HepG2 (cell line): Measurements from ENCODE around the gene SLC35A3.

Experiments used
- CEBPG ChIP-seq: IDR thresholded peaks from 2 replicates; pipeline ENCODE4 v1.6.1; 2016
- CHD2 ChIP-seq: IDR thresholded peaks from 2 replicates; pipeline ENCODE4 v1.6.1; 2011; ENCODE audit warnings: low read depth, low read length, improper control_type of control experiment
- KAT7 ChIP-seq: IDR thresholded peaks from 2 replicates; pipeline ENCODE4 v1.6.1; 2018; ENCODE audit warnings: borderline replicate concordance, missing compliant biosample characterization
- MTF2 ChIP-seq: sonication (generic); formaldehyde crosslinking; IDR thresholded peaks from 2 replicates; pipeline ENCODE4 v1.5.0; 2020; ENCODE audit warnings: missing genetic modification reagents, borderline replicate concordance
- NCOR1 ChIP-seq: fragments of 200-600 bp; sonication (generic); IDR thresholded peaks from 2 replicates; pipeline ENCODE4 v1.7.0; 2017; ENCODE audit warnings: antibody characterized with exemption, low read length, borderline replicate concordance
- PHB2 ChIP-seq: fragments of 450-650 bp; IDR thresholded peaks from 2 replicates; pipeline ENCODE4 v1.6.1; 2018; ENCODE audit not compliant: partially characterized antibody
- SRSF9 ChIP-seq: fragments of 200-400 bp; formaldehyde crosslinking; IDR thresholded peaks from 2 replicates; pipeline ENCODE4 v1.6.1; 2018; ENCODE audit warnings: borderline replicate concordance, mild to moderate bottlenecking, low read depth, low read length; ENCODE audit not compliant: insufficient read depth, poor library complexity, severe bottlenecking
- ZNF501 ChIP-seq: sonication (generic); formaldehyde crosslinking; IDR thresholded peaks from 2 replicates; pipeline ENCODE4 v1.5.1; 2020; ENCODE audit warnings: mild to moderate bottlenecking, moderate library complexity, missing genetic modification reagents
- ZNF562 ChIP-seq: sonication (generic); formaldehyde crosslinking; IDR thresholded peaks from 2 replicates; pipeline ENCODE4 v1.8.0; 2022; ENCODE audit warnings: missing genetic modification reagents, borderline replicate concordance
- ZNF607 ChIP-seq: sonication (generic); formaldehyde crosslinking; IDR thresholded peaks from 2 replicates; pipeline ENCODE4 v1.5.1; 2020; ENCODE audit warnings: missing genetic modification reagents, mild to moderate bottlenecking, borderline replicate concordance
- TF ChIP-seq, protein P1 (sequence below): sonication (generic); formaldehyde crosslinking; IDR thresholded peaks from 2 replicates; pipeline ENCODE4 v1.4.0; 2020; ENCODE audit warnings: missing genetic modification reagents
- TF ChIP-seq, protein P2 (sequence below): sonication (generic); formaldehyde crosslinking; IDR thresholded peaks from 2 replicates; pipeline ENCODE4 v1.4.0; 2020; ENCODE audit warnings: missing genetic modification reagents
- TF ChIP-seq, protein P3 (sequence below): sonication (generic); formaldehyde crosslinking; IDR thresholded peaks from 2 replicates; pipeline ENCODE4 v1.5.0; 2020; ENCODE audit warnings: mild to moderate bottlenecking, missing genetic modification reagents, moderate library complexity
- TF ChIP-seq, protein P4 (sequence below), 2 experiments: IDR thresholded peaks; 2 replicates each; pipeline ENCODE4 v1.6.1; 2011 to 2012; ENCODE audit warnings: low read length in 2 of 2, borderline replicate concordance in 1 of 2, low read depth in 1 of 2, mild to moderate bottlenecking in 1 of 2, moderate library complexity in 1 of 2

DNA sequence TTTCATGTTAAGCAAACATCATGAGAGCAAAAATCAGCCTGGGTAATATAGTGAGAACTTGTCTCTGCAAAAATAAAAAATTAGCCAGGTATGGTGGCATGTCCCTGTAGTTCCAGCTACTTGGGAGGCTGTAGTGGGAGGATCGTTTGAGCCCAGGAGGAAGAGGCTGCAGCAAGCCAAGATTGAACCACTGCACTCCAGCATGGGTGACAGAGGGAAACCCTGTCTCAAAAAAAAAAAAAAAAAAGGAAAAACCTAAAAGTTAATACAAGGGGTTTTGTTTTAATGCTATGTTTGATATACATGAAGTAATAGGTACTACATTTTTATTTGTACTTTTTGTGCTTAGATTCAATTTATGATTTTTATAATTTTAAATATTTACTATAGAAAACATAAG is 27.1 kb upstream of the SLC35A3 start:
- TF ChIP-seq, protein P1, sequence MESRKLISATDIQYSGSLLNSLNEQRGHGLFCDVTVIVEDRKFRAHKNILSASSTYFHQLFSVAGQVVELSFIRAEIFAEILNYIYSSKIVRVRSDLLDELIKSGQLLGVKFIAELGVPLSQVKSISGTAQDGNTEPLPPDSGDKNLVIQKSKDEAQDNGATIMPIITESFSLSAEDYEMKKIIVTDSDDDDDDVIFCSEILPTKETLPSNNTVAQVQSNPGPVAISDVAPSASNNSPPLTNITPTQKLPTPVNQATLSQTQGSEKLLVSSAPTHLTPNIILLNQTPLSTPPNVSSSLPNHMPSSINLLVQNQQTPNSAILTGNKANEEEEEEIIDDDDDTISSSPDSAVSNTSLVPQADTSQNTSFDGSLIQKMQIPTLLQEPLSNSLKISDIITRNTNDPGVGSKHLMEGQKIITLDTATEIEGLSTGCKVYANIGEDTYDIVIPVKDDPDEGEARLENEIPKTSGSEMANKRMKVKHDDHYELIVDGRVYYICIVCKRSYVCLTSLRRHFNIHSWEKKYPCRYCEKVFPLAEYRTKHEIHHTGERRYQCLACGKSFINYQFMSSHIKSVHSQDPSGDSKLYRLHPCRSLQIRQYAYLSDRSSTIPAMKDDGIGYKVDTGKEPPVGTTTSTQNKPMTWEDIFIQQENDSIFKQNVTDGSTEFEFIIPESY (CRISPR knock-in tag), result no peak
- TF ChIP-seq, protein P2, sequence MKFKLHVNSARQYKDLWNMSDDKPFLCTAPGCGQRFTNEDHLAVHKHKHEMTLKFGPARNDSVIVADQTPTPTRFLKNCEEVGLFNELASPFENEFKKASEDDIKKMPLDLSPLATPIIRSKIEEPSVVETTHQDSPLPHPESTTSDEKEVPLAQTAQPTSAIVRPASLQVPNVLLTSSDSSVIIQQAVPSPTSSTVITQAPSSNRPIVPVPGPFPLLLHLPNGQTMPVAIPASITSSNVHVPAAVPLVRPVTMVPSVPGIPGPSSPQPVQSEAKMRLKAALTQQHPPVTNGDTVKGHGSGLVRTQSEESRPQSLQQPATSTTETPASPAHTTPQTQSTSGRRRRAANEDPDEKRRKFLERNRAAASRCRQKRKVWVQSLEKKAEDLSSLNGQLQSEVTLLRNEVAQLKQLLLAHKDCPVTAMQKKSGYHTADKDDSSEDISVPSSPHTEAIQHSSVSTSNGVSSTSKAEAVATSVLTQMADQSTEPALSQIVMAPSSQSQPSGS (CRISPR knock-in tag), result no peak
- TF ChIP-seq CEBPG (no peak), MTF2 (CRISPR knock-in tag) (no peak), ZNF607 (CRISPR knock-in tag) (no peak), CHD2 (no peak), PHB2 (no peak), SRSF9 (no peak), KAT7 (CRISPR knock-in tag) (no peak), ZNF562 (CRISPR knock-in tag) (no peak), NCOR1 (no peak), ZNF501 (CRISPR knock-in tag) (no peak)
- TF ChIP-seq, protein P3, sequence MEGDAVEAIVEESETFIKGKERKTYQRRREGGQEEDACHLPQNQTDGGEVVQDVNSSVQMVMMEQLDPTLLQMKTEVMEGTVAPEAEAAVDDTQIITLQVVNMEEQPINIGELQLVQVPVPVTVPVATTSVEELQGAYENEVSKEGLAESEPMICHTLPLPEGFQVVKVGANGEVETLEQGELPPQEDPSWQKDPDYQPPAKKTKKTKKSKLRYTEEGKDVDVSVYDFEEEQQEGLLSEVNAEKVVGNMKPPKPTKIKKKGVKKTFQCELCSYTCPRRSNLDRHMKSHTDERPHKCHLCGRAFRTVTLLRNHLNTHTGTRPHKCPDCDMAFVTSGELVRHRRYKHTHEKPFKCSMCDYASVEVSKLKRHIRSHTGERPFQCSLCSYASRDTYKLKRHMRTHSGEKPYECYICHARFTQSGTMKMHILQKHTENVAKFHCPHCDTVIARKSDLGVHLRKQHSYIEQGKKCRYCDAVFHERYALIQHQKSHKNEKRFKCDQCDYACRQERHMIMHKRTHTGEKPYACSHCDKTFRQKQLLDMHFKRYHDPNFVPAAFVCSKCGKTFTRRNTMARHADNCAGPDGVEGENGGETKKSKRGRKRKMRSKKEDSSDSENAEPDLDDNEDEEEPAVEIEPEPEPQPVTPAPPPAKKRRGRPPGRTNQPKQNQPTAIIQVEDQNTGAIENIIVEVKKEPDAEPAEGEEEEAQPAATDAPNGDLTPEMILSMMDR (CRISPR knock-in tag), result no peak
- TF ChIP-seq, protein P4, sequence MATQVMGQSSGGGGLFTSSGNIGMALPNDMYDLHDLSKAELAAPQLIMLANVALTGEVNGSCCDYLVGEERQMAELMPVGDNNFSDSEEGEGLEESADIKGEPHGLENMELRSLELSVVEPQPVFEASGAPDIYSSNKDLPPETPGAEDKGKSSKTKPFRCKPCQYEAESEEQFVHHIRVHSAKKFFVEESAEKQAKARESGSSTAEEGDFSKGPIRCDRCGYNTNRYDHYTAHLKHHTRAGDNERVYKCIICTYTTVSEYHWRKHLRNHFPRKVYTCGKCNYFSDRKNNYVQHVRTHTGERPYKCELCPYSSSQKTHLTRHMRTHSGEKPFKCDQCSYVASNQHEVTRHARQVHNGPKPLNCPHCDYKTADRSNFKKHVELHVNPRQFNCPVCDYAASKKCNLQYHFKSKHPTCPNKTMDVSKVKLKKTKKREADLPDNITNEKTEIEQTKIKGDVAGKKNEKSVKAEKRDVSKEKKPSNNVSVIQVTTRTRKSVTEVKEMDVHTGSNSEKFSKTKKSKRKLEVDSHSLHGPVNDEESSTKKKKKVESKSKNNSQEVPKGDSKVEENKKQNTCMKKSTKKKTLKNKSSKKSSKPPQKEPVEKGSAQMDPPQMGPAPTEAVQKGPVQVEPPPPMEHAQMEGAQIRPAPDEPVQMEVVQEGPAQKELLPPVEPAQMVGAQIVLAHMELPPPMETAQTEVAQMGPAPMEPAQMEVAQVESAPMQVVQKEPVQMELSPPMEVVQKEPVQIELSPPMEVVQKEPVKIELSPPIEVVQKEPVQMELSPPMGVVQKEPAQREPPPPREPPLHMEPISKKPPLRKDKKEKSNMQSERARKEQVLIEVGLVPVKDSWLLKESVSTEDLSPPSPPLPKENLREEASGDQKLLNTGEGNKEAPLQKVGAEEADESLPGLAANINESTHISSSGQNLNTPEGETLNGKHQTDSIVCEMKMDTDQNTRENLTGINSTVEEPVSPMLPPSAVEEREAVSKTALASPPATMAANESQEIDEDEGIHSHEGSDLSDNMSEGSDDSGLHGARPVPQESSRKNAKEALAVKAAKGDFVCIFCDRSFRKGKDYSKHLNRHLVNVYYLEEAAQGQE (IDR thresholded peaks at IDR 0.05; ENCODE audit: borderline replicate concordance in 1 of 2, low read depth in 1 of 2, low read length in 2 of 2), result no peak
